Fibroblast of lung (primary cell): ENCODE results near the gene MCTP1.

Experiments
- CTCF ChIP-seq, 2 donors: IDR thresholded peaks in 1 of 2; conservative IDR thresholded peaks in 1 of 2; 1 replicate in 1 of 2; 2 replicates in 1 of 2; pipeline ENCODE4 v1.5.1; 2011 to 2012; ENCODE audit warnings: low read length in 2 of 2, control low read depth in 1 of 2, inconsistent platforms in 1 of 2, low read depth in 1 of 2, mild to moderate bottlenecking in 1 of 2
- EZH2 ChIP-seq: IDR thresholded peaks from 2 replicates; pipeline ENCODE4 v1.5.1; 2012; ENCODE audit warnings: low read length, control low read depth, mild to moderate bottlenecking; ENCODE audit errors: missing control alignments

GRCh38 chr5:95043648-95044047 is 241.2 kb downstream of the MCTP1 start:
- TF ChIP-seq CTCF (conservative IDR thresholded peaks at IDR 0.05 in 1 of 2, IDR thresholded peaks at IDR 0.05 in 1 of 2; ENCODE audit: low read depth in 1 of 2, low read length in 2 of 2) (no peak), EZH2 (no peak)
